GM21619 (cell line): ENCODE results near the gene MACO1.
A peak's percentile ranks its signal among the peaks of the same experiment; 100 is the strongest.

Experiments
- ATAC-seq: cut with Tn5 transposase; IDR thresholded peaks from one replicate; pipeline ENCODE4 v1.9.1; 2021; ENCODE audit not compliant: unreplicated experiment

MACO1 gene

GRCh38 chr1:25540750-25541342, 110.1 kb downstream of the MACO1 start:
- no peak for ATAC-seq

- ATAC-seq = no peak
Observed at GRCh38 chr1:25541425-25541824, 110.7 kb downstream of the MACO1 start.

- no peak for ATAC-seq
Observed at GRCh38 chr1:25541889-25542658, 111.4 kb downstream of the MACO1 start.

GRCh38 chr1:25543005-25543424, 112.3 kb downstream of the MACO1 start:
- peak; percentile 3 for ATAC-seq

GRCh38 chr1:25543425-25544242, 112.9 kb downstream of the MACO1 start, which contains the start of gene LDLRAP1:
TSS of gene LDLRAP1 (plus strand) at chr1:25543606. CDS start at chr1:25543699, 93 bp downstream.
- ATAC-seq = peak; percentile 87

- ATAC-seq = no peak
Observed at GRCh38 chr1:25544243-25544764, 113.6 kb downstream of the MACO1 start.

- ATAC-seq = no peak
Observed at GRCh38 chr1:25544819-25545218, 114.1 kb downstream of the MACO1 start.

GRCh38 chr1:25545767-25546166, 115.1 kb downstream of the MACO1 start:
- ATAC-seq = no peak

- ATAC-seq = no peak
Observed at GRCh38 chr1:25546193-25546592, 115.5 kb downstream of the MACO1 start.

GRCh38 chr1:25548601-25549000, 117.9 kb downstream of the MACO1 start:
- no peak for ATAC-seq

GRCh38 chr1:25549273-25550154, 118.8 kb downstream of the MACO1 start:
- ATAC-seq = peak; percentile 91
